ENCODE data around the gene LRRTM2.

GRCh38 chr5:138884094-138884493 lies 9.0 kb upstream of the LRRTM2 start:
- no peak for TF ChIP-seq EZH2 (IDR thresholded peaks at IDR 0.05; ENCODE audit: borderline replicate concordance, control insufficient read depth, low read depth, low read length)
- no peak for TF ChIP-seq E2F4 (IDR thresholded peaks at IDR 0.05; ENCODE audit: low read depth, low read length)
- TF ChIP-seq CTCF (IDR thresholded peaks at IDR 0.05 in 2 of 3, conservative IDR thresholded peaks at IDR 0.05 in 1 of 3; ENCODE audit: control insufficient read depth in 2 of 3, extremely low read depth in 1 of 3, insufficient read depth in 1 of 3, low read depth in 3 of 3, low read length in 3 of 3): no peak
- no peak for TF ChIP-seq MYC (IDR thresholded peaks at IDR 0.05; ENCODE audit: insufficient read depth, insufficient read length, insufficient replicate concordance, low read length, severe bottlenecking)
- TF ChIP-seq POLR2A (IDR thresholded peaks at IDR 0.05; ENCODE audit: low read depth, low read length): no peak
- no peak for TF ChIP-seq SREBF2 (IDR thresholded peaks at IDR 0.05; ENCODE audit: low read length)
- TF ChIP-seq MAX (IDR thresholded peaks at IDR 0.05; ENCODE audit: low read depth, low read length): no peak
- TF ChIP-seq CHD4 (IDR thresholded peaks at IDR 0.05): no peak

Measured in GM12878 (cell line).